Esophagus squamous epithelium (tissue), 5 donors: ENCODE data around the gene ARAP1. TPM values are rescaled to one million over a fixed set of nuclear protein-coding genes. Genes with fewer than 3 reads are reported as not detected.

Source experiments
- DNase-seq: peaks from one replicate; lab custom pipeline; 2025; lab: John Stamatoyannopoulos, UW
- H3K27ac ChIP-seq, 4 donors: fragments of 200-600 bp; sonication (generic); one replicate each; pipeline ENCODE4 v1.5.1; 2016 to 2019; ENCODE audit warnings: mild to moderate bottlenecking in 1 of 4
- H3K27me3 ChIP-seq, 4 donors: fragments of 200-600 bp; sonication (generic); 1 replicate in 3 of 4; 2 replicates in 1 of 4; pipeline versions ENCODE4 v1.5.1 to v1.6.0; 2017 to 2021; ENCODE audit warnings: antibody characterized with exemption in 1 of 4
- H3K36me3 ChIP-seq, 3 donors: fragments of 200-600 bp; sonication (generic); one replicate each; pipeline ENCODE4 v1.5.1; 2016 to 2019
- H3K4me1 ChIP-seq, 3 donors: fragments of 200-600 bp; sonication (generic); one replicate each; pipeline ENCODE4 v1.5.1; 2017 to 2019
- H3K4me3 ChIP-seq, 4 donors: fragments of 200-600 bp; sonication (generic); 1 replicate in 3 of 4; 2 replicates in 1 of 4; pipeline ENCODE4 v1.5.1; 2016 to 2019; ENCODE audit warnings: mild to moderate bottlenecking in 2 of 4, moderate library complexity in 1 of 4
- H3K9me3 ChIP-seq, 3 donors: fragments of 200-600 bp; sonication (generic); one replicate each; pipeline ENCODE4 v1.5.1; 2016 to 2019
- POLR2A ChIP-seq, 4 donors: fragments of 450-650 bp; IDR thresholded peaks; one replicate each; pipeline ENCODE4 v1.6.1; 2017; ENCODE audit warnings: antibody characterized with exemption in 4 of 4, mild to moderate bottlenecking in 4 of 4, moderate library complexity in 3 of 4
- WGBS, 2 donors: methylation state at CpG; one replicate each; pipeline ENCODE4 v1.1.5; 2018; 5-methylcytosine and 5-hydroxymethylcytosine counted together
- intact Hi-C: fragments of 100-400 bp; cut with DNase I; formaldehyde crosslinking; loops from one replicate; pipeline ENCODE4 v1.15.0; 2022
- total RNA-seq, 4 donors: library from RNA; depleted of rRNA; stranded (reverse); fragments of >200 nt; gene quantifications; one replicate each; pipeline ENCODE4 v1.1.0, GENCODE V29; 2016
- TF ChIP-seq, protein P1 (sequence below), 6 experiments: fragments of 450-650 bp in 4 of 6; fragments of 200-600 bp in 2 of 6; sonication (generic) in 2 of 6; IDR thresholded peaks; one replicate each; pipeline ENCODE4 v1.5.1; 2016 to 2019; ENCODE audit warnings: antibody characterized with exemption in 6 of 6, mild to moderate bottlenecking in 4 of 6, moderate library complexity in 4 of 6
- donor health status: DM: yes; HTN: yes; CAD: no.

The ARAP1 gene
- total RNA-seq, 4 donors from 2014 or later: 37.8 to 114 (median 70.6) TPM

DNA sequence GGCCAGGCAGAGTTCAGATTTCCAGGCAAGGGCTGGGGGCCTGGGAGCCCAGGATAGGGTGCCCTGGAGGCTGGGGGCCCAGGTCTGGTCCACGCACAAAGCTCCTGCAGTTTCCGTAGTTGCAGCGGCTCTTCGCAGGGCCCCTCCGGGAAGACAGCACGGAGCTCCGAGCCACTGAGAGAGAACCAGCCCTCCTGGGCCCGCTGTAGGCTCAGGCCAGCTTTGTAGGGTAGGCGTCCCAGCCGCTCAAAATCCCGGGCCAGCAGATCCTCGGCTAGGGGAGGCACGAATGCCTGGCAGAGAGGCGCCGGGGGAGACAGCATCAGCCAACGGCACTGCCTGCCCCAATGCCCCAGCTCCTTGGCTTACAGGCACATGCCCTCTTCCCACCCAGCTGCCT, 54.4 kb downstream of the ARAP1 start:
- no peak overlapping the region for H3K4me3 ChIP-seq
- H3K36me3 ChIP-seq: peaks cover 66 to 100% (median 67%) of the 10 kb centered on the region in 3 donors
- H3K27ac ChIP-seq: peak overlapping the region in 1 of 4 donors; percentile 10
- peaks cover 0 to 39% (median 2%) of the 10 kb centered on the region in 3 donors for H3K4me1 ChIP-seq
- WGBS, 2 donors: 96% methylated on average over 11 of the region's 16 CpGs; no CpG with 5 or more reads in 1 of the 2 donors
- TF ChIP-seq, protein P1, sequence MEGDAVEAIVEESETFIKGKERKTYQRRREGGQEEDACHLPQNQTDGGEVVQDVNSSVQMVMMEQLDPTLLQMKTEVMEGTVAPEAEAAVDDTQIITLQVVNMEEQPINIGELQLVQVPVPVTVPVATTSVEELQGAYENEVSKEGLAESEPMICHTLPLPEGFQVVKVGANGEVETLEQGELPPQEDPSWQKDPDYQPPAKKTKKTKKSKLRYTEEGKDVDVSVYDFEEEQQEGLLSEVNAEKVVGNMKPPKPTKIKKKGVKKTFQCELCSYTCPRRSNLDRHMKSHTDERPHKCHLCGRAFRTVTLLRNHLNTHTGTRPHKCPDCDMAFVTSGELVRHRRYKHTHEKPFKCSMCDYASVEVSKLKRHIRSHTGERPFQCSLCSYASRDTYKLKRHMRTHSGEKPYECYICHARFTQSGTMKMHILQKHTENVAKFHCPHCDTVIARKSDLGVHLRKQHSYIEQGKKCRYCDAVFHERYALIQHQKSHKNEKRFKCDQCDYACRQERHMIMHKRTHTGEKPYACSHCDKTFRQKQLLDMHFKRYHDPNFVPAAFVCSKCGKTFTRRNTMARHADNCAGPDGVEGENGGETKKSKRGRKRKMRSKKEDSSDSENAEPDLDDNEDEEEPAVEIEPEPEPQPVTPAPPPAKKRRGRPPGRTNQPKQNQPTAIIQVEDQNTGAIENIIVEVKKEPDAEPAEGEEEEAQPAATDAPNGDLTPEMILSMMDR (IDR thresholded peaks at IDR 0.05): no peak
- no peak for TF ChIP-seq POLR2A (IDR thresholded peaks at IDR 0.05)
- H3K9me3 ChIP-seq: no peaks in the 10 kb centered on the region
- intact Hi-C loops: no loop called here
- H3K27me3 ChIP-seq: no peaks in the 10 kb centered on the region
- no peak for DNase-seq

DNA sequence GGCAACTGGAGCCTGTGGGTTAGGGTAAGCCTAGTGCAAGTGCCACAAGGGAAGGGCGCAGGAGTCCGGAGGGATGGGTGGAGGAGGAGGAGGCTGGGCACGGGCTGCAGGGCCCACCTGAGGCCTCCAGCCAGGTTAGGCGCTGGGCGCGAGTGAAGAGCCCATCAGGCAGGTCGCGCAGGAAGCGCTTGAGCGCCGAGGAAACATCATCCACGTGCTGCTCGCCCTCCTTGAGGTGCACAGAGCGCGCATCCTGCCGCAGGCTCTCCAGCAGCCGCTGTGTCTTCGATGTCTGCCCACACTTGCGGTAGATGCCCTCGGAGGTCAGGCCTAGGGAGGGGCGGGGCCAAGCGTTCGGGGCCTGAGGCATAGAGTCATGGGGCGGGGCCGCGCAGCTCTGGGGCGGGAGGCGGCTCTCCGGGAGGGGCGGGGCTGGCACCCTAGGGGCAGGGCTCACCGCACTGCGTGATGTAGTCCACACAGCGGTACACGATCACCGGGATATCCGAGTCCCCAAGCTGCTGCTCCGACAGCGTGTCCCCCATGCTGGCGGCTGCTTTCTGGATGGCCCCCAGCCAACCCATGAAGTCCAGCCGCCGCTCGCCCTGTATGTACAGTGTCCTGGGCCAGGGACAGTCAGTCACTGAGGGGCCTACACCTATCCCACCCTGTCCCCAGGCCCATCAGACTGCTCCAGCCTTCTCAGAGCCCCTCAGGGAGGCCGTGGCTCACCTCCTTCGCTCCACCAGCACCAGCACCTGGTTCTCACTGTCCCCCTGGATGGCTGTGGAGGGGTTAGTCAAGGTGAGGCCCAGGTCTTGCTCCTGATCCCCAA, 55.1 kb downstream of the ARAP1 start:
- Histone ChIP-seq H3K4me3 (no peak overlapping the region), H3K27ac (peak overlapping the region in 2 of 4 donors; percentile 13 to 19), H3K36me3 (peaks cover 69 to 100% (median 75%) of the 10 kb centered on the region in 3 donors), H3K4me1 (peaks cover 0 to 32% (median 0%) of the 10 kb centered on the region in 3 donors), H3K27me3 (no peaks in the 10 kb centered on the region), H3K9me3 (no peaks in the 10 kb centered on the region)
- TF ChIP-seq POLR2A (IDR thresholded peaks at IDR 0.05): no peak
- TF ChIP-seq, protein P1 (IDR thresholded peaks at IDR 0.05): no peak
- intact Hi-C loops: no loop called here
- no peak for DNase-seq
- WGBS, 2 donors: 83 to 93% methylated on average over 11 to 21 of the region's 44 CpGs

DNA sequence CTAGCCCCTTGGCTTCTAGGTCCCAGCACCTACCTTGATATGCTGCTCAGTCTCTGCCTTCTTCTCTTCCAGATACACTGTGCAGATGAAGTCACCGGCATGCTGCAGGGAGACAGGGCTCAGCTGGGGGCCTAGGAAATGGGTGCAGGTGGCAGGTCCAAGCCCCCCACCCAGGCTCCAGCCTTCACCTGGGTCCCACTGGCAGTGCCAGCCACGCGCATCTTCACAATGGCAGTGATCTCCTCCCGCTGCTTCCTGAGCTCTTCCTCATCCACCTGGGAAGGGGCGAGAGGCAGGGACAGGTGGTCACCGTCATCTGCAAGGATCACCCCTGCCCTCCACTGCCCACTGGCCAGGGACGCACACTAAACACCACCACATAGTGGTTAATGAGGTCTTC, 56.9 kb downstream of the ARAP1 start:
- intact Hi-C loops: no loop called here
- Histone ChIP-seq H3K27me3 (no peaks in the 10 kb centered on the region), H3K9me3 (no peaks in the 10 kb centered on the region), H3K27ac (no peak overlapping the region), H3K4me3 (no peak overlapping the region), H3K4me1 (peaks cover 0 to 17% (median 0%) of the 10 kb centered on the region in 3 donors), H3K36me3 (peaks cover 66 to 100% (median 84%) of the 10 kb centered on the region in 3 donors)
- DNase-seq: no peak
- TF ChIP-seq POLR2A (IDR thresholded peaks at IDR 0.05): no peak
- 100% methylated on average over 2 to 4 of the region's 7 CpGs for WGBS, 2 donors

DNA sequence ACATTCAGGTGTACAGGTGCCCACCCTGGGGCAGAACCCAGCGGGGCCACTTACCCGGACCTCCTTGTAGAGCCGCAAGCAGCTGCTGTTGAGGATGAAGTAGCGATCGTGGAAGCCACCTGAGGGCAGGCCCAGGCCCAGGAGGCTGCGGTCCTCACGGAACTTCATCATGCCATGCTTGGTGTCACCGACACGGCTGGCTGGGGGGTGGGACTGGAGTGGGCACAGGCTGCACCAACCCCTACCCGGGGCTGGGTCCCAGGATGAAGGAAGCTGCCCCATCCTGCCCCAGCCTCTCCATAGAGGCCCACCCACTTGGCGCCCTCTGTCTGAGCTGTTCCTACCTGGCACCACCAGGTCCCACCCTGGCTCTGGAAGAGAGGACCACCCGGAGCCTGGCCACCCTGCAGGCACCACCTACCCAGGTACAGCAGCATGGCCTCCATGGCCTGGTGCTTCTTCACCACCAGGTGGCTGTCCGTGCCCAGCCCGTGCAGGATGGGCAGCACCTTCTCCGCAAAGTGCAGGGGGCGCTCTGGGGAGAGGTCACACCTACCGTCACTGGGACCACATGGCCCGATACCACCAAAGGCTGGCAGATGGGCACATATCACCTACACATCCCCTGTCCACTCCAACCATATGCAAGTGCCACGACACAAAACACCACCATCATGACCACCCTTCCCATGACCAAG, 58.8 kb downstream of the ARAP1 start:
- Histone ChIP-seq H3K4me3 (no peak overlapping the region), H3K9me3 (no peaks in the 10 kb centered on the region), H3K36me3 (peaks cover 70 to 100% (median 78%) of the 10 kb centered on the region in 3 donors), H3K27ac (no peak overlapping the region), H3K4me1 (peaks cover 0 to 19% (median 0%) of the 10 kb centered on the region in 3 donors), H3K27me3 (no peaks in the 10 kb centered on the region)
- 90 to 95% methylated on average over 6 to 8 of the region's 19 CpGs for WGBS, 2 donors
- TF ChIP-seq, protein P1 (IDR thresholded peaks at IDR 0.05): no peak
- no peak for TF ChIP-seq POLR2A (IDR thresholded peaks at IDR 0.05)
- DNase-seq: no peak
- intact Hi-C loops: no loop called here

DNA sequence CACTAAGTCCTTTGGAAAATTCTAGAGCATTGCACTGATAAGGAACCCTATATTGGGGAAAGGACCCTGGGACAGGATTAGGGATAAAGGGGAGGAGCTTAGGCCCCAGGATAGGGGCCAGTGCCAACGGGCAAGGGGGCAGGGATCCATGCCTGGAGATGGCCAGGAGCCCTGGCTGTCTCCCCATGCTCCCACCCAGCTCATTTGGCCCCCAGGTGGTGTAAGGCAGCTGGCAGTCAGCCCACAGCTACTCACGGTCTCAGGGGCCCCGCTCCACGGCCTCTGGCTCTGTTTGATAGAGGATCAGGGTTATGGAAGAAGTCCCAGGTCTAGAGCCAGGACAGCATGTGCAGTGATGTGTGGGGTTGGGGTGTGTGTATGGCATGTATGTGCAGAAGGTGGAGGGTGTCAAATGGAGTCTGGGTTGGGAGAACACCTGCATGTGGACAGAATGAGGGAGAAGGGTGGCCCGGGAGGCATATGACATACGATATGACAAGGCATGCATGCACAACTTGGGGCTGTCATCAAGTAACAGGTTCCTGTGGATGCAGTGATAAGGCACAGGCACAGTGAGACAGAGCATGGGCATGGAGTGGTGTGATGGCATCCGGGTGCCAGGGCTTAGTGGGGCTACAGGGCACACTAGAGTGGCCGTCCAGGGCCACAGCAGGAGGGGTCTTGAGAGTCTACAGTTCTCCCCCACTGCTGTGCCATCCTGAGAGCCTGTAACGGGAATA, 59.5 kb downstream of the ARAP1 start:
- peaks cover 67 to 100% (median 79%) of the 10 kb centered on the region in 3 donors for H3K36me3 ChIP-seq

More for the DNA sequence above, 59.5 kb downstream of the ARAP1 start:
- Histone ChIP-seq H3K9me3 (no peaks in the 10 kb centered on the region), H3K27ac (no peak overlapping the region), H3K4me1 (peaks cover 0 to 19% (median 0%) of the 10 kb centered on the region in 3 donors), H3K4me3 (no peak overlapping the region), H3K27me3 (no peaks in the 10 kb centered on the region)
- TF ChIP-seq, protein P1 (IDR thresholded peaks at IDR 0.05): no peak
- TF ChIP-seq POLR2A (IDR thresholded peaks at IDR 0.05): no peak
- no peak for DNase-seq
- 73 to 85% methylated on average over 7 to 8 of the region's 9 CpGs for WGBS, 2 donors
- intact Hi-C loops: no loop called here
